HUDEP-2 (cell line): ENCODE measurements around the gene SLC38A1.
A peak's percentile ranks its signal among the peaks of the same experiment; 100 is the strongest.
"Not testable (repeated sequence)": the region's sequence is repeated elsewhere in the genome, so short reads cannot be mapped to it uniquely, and the experiment has no call there.

Experiments
- DNase-seq, 76 experiments: peaks; one replicate each; lab custom pipeline; 2025; ENCODE audit not compliant: unreplicated experiment in 76 of 76; lab: John Stamatoyannopoulos, UW

SLC38A1 gene

GRCh38 chr12:46268583-46269428 lies at the start of gene SLC38A1:
SLC38A1 (minus strand) TSS chr12:46269043; CDS start chr12:46239800, 29,243 bp downstream.
- DNase-seq: peak in 49 of 76 experiments; percentile 2 to 72 (median 39)

- DNase-seq: no peak
Measured at GRCh38 chr12:46318037-46318436, 49.2 kb upstream of the SLC38A1 start.

DNA sequence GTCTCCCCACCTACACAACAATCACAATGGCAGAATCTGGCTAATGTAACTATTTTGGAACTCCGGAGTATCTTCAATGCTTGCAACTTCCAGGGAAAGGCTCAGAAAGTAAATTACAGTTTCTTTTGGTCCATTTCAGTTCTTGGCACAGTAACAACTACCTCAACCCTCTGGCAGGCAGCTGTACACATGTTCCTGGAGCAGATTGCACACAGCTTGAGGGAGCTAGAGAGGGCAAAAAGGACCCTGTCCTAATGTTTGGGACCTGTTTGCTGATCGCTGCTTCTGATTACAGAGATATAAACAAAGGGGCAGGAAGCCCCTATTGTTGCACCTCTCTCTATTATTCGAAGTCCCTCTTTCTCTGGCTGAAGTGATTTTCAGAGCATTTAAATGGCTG lies 35.2 kb upstream of the SLC38A1 start:
- no peak for DNase-seq

GRCh38 chr12:46303039-46303666 lies 34.3 kb upstream of the SLC38A1 start:
- peak in 23 of 76 experiments; percentile 1 to 51 (median 14) for DNase-seq

GRCh38 chr12:46300910-46301309 lies 32.1 kb upstream of the SLC38A1 start:
- no peak for DNase-seq

DNA sequence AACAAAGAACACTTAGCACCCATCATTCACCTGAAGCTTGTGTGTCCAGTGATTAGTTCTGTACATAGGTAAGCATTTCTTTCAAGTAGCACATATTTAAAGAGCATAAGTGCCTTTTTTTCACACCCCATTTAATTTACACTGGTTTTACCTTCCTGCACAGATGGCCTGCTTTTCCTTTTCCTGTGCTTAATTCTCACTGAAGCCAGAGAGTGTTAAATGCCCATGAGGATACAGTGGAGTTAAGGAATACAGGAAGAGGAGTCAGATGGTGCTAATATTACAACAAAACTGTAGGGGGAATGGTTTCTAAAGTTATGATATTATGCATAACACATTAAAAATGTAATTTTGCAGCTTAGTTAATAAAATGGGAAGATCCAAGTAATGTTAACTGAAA lies 31.0 kb upstream of the SLC38A1 start:
- no peak for DNase-seq

GRCh38 chr12:46298261-46298660 lies 29.4 kb upstream of the SLC38A1 start:
- no peak for DNase-seq

DNA sequence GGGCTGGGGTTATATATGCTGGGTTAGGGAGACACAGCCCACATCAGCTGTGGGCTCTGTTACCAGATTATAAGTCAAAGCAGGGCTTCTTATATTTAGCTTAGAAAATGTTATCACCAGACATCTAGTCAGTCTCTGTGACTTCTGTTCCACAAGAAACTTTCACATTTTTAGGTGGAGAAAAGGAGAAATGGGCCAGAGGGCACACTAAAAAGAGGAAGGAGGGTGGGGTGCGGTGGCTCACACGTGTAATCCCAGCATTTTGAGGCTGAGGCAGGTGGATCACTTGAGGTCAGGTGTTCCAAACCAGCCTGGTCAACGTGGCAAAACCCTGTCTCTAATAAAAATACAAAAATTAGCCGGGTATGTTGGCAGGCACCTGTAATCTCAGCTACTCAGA lies 28.0 kb upstream of the SLC38A1 start:
- DNase-seq: no peak

- peak in 1 of 76 experiments; percentile 1 for DNase-seq
Measured at GRCh38 chr12:46292754-46293402, 24.0 kb upstream of the SLC38A1 start.

- DNase-seq: not testable (repeated sequence)
Measured at GRCh38 chr12:46291953-46292352, 23.1 kb upstream of the SLC38A1 start.

- not testable (repeated sequence) for DNase-seq
Measured at GRCh38 chr12:46285177-46285576, 16.3 kb upstream of the SLC38A1 start.

- no peak for DNase-seq
Measured at GRCh38 chr12:46282829-46283228, 14.0 kb upstream of the SLC38A1 start.

GRCh38 chr12:46276756-46277155 lies 7.9 kb upstream of the SLC38A1 start:
- DNase-seq: no peak

- DNase-seq: no peak
Measured at GRCh38 chr12:46271863-46272262, 3.0 kb upstream of the SLC38A1 start.

DNA sequence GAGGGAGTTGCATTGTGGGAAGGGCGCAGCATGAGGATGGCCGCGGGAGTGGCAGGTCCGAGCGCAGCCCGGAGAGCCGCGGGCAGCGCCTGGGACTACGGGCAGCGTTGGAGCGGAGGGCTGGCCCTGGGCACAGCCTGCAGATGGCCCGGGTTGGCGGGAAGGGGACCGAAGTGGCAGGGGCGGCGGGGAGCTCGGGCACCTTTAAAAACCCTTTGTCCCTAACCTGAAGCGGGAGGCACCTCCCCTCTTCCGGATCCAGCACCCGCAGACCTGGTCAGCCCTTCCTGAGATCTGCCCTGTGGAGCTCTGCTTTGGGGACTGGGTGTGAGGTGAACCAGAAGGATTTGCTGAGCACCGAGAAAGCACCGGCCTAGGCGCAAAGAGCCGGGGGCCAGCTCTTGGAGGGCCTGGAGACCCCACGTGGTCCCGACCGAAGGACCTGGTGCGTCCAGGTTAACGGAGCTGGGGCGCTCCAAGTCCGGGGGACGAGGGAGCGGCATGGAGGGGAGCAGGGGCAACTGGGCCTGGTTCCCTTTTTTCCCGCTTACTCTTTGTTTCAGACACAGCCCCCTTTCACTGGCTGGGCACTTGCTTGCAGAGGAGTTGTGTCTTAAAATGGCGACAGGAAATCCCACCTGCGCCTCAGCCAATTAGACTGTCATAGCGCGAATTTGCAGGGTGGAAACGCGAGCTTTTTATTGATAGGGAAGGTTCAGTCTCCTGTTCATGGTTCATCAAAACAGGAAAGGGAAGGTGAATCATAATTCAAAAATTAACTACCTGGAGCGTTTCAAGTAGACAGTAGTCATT lies 792 bp upstream of the SLC38A1 start:
- DNase-seq: peak in 2 of 76 experiments; percentile 13 to 26

DNA sequence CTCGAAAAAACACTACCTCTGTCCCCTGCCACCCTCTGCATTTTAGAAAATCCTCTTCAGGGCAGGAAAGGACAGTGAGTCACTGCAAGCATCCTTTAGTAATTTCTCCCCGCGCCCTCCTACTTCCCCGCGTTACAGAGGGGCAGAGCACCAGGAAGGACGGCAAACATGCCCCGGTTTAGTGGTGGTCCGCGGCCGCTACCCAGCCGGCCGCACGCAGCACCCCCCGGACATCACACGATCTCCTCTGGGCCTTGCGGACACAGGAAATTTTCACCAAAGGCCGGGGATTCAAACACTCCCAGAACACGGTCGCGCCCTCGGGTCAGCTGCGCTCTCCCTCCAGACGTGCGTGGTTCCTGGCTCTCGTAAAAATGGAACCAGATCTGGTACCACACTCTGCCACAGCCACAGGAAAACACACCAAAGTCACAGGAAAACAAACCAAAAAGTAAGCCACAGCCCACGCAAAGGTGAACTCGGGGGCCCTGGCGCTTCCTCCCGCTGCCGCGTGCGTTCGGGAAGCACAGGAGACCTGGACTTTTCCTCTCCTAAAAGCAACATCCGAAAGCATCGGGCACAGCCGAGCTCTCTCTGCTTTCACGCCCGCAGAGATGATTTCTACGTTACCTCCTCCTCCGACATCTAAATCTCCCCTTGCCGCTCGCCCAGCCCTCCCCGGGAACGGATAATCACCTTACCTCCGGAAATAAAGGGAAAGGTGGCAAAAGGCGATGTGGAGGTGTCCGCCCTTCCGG lies 839 bp downstream of the SLC38A1 start:
- peak in 6 of 76 experiments; percentile 20 to 41 (median 28) for DNase-seq

DNA sequence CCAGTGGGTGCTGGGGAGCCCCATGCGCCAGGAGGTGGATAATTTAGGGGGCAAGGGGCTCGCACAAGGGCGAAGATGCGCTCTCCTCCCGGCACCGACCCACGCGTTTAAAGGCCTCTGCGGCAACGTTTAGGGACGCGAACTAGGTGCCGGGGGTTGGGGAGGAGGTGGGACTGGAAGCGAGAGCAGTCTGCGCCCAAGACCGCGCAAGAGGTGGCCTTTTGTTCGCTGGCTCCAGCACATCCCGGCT lies 1.3 kb downstream of the SLC38A1 start:
- peak in 5 of 76 experiments; percentile 24 to 37 (median 25) for DNase-seq

- peak in 30 of 76 experiments; percentile 5 to 52 (median 22) for DNase-seq
Measured at GRCh38 chr12:46266869-46267574, 1.8 kb downstream of the SLC38A1 start.

DNA sequence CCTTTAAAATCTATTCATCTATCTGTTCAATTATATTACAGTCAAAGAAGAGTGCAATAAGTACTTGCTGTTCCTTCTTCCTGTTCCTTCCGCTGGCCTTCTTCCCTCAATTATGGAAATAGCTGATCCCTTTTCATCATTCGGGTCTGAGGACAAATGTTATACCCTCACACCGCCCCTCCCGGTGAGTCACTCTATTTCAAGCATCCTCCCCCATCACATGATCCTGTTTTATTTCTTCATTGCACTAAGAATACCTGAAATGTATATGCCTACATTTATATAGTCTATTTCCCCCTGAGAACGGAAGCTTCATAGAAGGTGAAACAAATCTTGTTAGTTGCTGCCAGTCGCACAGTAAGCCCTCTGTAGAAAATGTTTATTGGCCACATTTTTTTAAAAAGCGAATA lies 2.5 kb downstream of the SLC38A1 start:
- peak in 6 of 76 experiments; percentile 5 to 37 (median 12) for DNase-seq
